HG03571 (cell line): Measurements from ENCODE around the gene CHST11.

Source experiments
- ATAC-seq: cut with Tn5 transposase; IDR thresholded peaks from one replicate; pipeline ENCODE4 v1.9.1; 2021; ENCODE audit not compliant: unreplicated experiment

CHST11 gene

DNA sequence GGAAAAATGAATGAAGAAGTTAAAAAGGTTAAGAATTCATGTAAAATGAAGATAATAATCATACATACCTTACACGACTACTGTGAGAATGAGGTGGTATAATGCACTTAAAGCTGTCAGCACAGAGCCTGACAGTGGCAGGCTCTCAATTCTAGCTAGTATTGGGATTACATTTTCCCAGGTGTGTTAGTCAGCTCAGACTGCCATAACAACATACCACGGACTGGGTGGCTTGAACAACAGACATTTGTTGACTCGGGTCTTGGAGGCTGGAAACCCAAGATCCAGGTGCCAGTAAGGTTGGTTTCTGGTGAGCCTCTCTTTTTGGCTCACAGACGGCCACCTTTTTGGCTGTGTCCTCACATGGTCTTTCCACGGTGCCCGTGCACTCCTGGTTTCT is 167.8 kb downstream of the CHST11 start:
- no peak for ATAC-seq

DNA sequence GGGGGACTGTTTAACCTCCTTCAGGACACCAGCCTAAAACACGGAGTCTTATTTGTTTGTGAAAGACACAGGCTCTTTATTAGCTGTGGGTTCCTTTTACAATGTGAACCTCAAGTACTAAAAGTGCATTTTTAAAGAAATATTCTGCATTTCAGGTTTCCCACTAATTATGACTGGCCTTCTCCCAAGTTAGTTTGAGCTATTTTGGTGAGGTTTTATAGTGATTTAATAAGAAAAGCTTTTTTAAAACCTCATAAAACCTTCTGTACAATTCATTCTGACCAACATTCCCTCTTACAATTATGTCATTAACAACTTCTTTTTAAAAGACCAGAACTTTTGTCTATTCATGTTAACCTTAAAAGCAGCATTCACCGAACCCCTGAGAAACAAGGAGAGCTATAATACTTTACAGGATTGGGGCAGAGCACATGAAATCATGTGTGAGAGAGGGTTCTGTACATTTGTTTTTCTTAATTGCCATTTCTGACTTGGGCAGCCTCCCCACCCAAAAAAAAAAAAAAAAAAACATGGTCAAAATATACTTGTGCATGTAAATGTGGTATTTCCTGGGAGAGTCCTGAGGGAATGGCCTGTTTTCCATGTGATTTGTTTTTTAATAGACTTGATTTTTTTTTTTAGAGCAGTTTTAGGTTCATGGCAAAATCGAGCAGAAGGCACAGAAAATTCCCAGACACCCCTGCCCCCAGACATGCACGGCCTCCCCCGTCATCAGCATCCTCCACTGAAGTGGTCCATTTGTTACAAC is 169.5 kb downstream of the CHST11 start:
- no peak for ATAC-seq

- ATAC-seq: no peak
Measured at GRCh38 chr12:104627231-104627989, 170.7 kb downstream of the CHST11 start.

GRCh38 chr12:104627990-104628830 is 171.5 kb downstream of the CHST11 start:
- no peak for ATAC-seq

DNA sequence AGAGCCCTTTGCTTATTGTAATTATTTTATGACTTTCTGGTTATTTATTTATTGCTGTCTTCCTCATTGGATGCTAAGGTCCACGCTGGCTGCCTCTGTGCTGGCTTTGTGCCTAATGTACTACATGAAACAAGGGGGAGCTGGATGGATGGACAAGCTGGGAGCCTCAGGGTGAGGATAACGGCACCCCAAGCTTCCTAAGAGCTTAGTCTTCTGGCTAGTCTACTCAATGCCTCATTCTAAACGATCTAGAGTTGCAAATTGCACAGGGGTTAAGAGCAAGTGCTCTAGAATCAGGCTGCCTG is 172.0 kb downstream of the CHST11 start:
- ATAC-seq: no peak

GRCh38 chr12:104630230-104630670 is 173.5 kb downstream of the CHST11 start:
- no peak for ATAC-seq

DNA sequence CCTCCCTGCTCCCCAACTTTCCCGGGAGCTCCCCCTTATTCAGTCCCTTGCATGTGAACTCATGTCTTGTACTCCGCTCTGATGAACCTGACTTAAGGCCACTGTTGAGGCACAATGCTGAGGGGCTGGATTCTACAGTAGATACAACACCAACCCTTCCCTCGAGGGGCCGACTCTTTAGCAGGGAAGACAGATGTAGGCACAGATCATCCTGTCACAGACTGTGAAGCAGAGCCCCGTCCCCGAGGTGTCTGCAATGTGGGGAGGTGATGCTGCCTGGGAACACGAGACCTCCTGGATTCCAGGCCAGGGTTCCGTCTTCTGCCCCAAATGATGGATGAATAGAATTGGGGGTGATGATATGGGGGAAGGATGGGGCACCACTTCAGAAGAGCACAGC is 175.1 kb downstream of the CHST11 start:
- ATAC-seq: no peak

GRCh38 chr12:104632724-104633201 is 176.0 kb downstream of the CHST11 start:
- ATAC-seq: no peak

DNA sequence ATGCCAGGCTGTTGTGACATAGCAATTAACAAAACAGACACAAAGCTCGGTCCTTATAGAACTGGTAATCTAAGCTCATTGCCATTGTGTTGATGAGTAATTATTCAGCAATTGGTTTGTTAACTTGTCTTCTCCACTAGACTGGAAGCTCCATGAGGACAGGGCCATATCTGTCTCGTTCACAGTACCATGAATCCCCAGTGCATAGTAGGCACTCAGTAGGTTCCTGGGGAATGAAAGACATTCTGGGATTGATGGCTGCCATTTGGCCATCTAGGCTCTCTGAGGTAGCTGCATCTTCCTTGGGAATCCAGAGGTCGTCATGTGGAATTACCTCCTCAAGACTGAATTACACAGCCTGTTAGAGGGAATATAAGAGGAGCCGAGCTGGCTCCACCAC is 177.3 kb downstream of the CHST11 start:
- ATAC-seq: no peak

GRCh38 chr12:104634852-104635251 is 178.1 kb downstream of the CHST11 start:
- ATAC-seq: no peak

DNA sequence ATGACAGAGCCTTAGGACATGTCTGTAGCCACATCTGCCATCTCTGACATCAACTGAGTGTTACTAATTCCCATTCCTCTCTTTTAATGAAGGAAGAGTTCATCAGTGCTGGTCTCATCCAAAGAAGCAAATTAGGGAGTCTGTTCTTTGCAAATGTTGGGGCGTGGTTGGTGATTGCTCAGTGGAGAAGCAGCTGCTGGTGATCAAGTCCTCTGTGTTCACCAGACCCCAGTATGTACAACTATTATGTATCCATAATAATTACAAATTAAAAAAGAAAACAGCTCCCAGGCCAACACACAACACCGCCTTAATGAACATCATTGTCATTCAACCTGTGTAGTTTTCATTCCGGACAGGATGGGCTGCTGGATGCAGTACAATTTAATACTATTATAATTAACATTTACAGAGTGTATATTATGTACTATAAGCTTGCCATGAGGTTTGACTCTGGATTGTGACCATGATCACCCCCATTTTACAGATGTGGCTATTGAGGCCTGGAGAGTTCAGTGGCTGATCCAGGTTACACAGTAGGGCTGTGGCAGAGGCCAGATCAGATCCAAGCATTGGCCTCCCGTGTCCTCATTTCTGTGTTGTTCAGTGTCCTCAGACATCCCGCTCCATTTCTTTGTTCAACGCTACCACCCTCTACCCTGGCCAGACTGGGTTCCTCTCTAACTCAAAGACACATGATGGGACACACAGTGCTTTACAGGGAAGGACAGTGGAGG is 179.0 kb downstream of the CHST11 start:
- ATAC-seq: no peak

DNA sequence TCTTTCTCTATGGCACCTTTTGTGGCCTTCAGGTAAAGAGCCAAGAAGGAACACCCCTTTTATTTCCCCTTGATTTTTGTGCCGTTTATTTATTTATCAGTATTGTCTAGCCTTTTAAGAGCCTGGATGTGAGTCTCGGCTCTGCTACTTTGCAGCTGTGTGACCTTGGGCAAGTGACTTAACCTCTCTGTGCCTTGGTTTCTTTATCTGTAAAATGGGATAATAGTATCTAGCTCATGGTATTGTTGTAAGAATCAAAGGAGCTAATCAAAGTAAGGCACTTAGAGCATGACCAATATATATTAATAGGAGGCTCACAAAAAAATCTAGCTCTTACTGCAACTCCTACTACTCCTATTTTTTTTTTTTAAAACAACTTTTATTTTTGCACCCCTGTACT is 179.7 kb downstream of the CHST11 start:
- ATAC-seq: no peak

DNA sequence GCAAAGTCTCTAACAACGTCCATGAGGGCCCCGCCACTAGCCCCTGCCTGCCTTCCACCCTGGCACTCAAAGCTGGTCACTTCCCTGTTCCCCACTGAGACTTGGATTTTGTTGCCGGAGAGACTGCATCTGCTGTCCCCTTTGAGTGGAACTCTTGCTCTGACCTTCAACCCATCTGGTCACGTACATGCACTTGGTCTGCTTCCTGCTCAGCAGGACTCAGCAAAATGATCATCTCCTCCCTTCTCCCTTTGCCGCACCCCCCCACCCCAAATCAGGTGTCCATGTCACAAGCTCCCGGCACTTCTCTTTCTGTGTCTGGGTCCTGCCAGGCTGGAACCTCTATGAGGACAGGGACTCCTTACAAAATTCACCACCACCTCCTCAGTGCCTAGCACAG is 180.9 kb downstream of the CHST11 start:
- no peak for ATAC-seq

DNA sequence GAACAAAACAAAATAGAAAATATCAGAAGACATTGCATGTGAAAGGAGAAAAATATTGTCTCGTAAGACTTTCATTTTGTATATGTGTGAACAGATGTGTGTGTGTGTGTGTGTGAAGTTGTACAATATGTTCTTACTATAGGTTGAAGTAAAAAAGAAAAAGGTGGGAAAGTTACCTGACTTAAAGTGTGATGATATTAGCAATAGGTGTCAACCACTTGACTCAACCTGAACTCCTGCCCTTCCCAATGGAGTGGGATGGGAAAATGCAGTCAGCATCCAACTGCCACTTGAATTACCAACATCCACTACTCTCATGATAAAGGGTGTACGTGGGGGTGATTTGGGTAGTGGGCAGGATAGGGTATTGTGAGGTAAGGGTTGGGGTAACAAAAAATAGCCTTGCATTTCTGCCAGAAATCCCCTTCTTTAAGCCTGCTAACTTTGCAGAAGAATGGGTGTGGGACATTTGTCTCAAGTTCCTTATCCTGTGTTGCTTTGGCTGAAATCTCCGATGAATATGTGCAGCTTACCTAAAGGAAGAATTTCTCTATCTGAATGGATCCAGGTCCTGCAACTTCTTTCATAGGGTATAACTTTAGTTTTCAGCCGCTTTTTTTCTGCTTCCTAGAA is 181.6 kb downstream of the CHST11 start:
- ATAC-seq: no peak

DNA sequence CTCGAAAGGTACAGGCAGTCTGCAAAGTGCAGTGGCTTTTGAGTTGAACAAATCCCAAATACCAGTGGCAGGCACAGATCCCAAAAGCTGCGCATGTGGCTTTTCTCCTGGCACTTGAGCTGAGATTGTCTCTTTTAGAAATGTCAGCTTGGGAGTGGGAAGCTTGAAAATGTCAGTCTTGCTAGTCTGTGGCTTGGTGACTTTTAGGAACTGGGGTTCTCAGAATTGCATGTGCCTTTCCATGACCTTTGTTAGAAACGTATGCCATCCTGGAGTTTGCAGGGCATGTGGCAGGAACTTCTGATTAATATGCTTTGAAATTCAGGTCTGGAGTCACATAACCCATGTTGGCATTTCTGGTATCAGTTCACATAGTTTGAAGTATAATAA is 182.1 kb downstream of the CHST11 start:
- no peak for ATAC-seq

DNA sequence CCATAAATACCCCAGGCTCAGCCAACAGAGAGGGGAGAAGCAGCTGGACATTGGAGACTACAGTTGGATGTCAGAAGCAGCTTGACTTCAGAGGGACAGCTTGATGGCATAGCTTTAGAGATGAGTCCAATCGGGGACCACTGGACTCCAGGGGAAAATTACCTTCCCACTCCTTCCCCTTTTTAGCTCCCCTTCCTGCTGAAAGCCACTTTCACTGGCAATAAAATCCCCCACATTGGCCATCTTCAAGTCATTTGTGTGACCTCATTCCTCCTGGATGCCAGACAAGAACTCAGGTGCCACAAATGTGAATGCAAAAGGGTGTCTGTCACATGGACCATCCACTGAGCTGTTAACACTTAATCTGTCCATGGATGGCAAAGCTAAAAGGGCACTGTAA is 184.2 kb downstream of the CHST11 start:
- no peak for ATAC-seq

- peak; percentile 84 for ATAC-seq
Measured at GRCh38 chr12:104641862-104642261, 185.1 kb downstream of the CHST11 start.

GRCh38 chr12:104643093-104643818 is 186.5 kb downstream of the CHST11 start:
- ATAC-seq: no peak

DNA sequence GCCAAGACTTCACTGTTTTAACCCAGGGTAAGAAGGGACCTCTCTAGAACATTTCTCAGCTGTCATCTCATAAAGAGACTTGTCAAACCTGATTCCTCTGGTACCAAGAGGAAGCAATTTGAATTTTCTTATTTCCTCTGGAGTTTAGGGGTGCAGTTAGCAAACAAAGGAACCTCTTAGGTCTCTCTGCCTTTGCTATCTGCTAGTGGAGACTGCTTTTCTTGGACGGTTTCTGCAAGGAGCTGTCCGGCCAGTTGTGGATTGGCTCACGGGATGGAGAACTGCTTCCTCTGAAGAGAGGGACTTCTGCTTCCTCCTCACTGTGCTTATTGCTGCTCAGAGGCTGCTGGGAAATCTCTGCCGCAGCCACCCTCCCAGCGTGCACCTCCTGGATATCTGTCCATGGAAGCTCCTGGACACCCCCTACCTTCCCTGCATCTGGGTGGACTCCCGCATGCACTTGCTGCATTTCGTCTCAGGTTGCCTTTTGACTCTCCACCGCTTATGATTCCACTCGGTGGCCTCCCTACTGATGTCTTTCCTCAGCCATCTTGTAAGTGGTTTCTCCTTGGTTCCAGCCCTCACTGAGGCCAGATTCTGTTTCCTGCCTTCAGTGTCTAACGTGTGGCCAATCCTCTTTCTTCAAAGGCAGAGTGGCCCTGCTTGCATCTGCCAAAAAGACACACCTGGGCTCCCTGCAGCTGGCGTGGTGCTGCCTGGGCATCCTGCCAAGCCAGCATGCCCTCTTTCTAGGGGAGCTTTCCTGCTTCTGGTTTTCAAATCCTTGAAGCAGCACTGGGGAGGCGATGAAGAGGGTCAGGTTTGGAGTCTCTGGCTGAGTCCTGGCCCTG is 187.3 kb downstream of the CHST11 start:
- ATAC-seq: no peak
